ENCODE data around the gene MEIOB.
"Not testable (repeated sequence)": the region's sequence is repeated elsewhere in the genome, so short reads cannot be mapped to it uniquely, and the experiment has no call there.

Gene MEIOB

DNA sequence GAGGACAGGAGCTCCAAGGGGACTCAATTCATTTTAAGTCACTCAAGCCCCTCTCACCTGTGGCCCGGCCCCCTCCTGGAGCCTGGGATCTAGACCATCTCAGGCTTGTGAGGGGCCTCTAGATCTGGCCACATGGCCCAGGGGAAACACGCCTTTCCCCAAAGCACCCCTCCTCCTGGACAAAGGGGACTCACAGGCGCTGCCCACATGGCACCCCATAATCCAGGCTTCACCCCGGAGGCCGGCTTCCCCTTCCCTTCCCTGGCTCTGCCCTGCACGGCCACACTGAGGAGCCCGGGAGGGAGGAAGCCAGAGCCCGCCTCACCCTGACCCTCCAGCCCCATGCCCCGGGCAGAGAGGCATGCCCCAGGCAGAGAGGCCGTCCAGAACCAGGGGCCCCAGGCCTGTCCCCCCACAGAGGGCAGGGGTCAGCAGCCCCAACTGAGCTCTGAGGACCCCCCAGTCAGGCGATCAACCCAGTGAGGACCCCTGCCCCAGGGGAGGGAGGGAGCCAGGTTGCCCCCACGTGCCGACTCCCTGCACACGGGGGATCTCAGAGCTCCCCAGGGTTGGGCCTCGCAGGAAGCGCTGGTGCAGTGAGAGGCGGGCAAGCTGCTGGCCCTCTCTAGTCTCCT is 35.4 kb upstream of the MEIOB start:
- DNase-seq = no peak

DNA sequence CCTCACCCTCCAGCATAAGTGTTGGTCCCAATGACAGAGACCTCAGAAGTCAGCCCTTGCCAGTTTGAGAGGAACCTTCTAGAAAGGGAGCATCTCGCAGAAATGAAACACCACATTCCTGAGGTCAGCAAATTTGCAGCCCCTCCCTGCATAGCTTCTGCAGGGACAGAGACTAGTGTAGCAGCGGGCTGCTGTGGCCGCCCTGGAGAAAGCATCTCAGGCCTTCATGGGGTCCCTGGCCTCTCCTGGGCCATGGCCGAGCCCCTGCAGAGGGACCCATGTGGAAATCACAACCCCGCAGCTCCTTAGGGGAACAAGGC is 34.8 kb upstream of the MEIOB start:
- DNase-seq = no peak

GRCh38 chr16:1906055-1906845 is 34.3 kb upstream of the MEIOB start:
- DNase-seq = no peak

DNA sequence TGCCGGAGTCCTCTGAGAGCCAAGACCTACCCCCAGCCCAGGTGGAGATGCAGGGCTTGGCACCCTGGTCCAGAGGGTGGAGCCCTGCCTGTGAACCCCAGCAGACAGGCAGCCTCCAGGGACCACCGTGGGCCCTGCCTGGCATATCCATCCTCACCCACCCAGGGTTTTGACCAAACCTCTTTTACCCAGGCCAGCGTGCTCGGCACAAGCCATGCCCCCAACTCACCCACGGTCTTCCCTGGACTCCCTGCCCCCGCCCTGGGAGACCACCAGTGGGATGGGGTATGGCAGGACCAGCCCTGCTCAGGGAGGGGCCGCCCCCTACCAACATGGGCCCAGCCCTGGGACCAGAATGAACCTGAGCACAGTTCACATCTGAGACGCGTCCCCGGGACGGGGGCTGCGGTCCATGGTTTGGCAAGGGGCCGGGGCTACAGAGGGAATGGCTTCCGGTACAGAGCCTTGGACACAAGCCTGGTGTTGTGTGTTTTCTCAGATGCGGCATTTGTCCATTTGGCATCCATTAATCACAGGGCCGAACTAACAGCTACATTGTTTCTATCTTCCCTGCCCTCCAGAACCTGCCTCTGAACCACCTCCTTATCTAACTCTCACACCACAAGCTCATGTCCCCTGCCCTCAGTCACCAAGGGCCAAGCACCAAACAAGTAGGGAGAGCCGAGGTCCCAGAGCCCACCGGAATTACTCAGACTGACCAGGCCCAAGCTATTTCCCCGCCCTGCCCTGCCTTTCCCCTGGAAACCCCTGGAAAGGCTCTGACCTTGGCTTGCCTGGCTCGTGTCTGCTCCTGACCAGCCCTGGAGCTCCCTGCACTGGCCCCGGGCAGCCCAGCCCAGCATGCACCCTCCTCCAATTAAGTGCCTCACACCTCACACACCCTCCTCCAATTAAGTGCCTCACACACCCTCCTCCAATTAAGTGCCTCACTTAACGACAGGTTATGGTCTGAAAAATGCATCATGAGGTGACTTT is 32.2 kb upstream of the MEIOB start:
- DNase-seq = no peak

DNA sequence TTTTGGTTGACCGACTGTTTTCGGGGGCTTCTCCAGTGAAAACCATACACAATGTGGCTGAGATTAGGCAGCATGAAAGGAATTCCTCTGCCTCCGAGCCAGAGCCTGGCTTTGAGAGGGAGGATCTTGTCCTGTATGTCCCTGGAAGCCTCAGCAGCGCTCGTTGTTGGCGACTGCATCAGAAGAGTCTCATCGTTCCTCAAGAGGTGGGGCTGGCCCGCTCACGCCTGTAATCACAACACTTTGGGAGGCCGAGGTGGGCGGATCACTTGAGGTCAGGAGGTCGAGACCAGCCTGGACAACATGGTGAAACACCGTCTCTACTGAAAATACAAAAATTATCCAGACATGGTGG is 31.2 kb upstream of the MEIOB start:
- DNase-seq = no peak

DNA sequence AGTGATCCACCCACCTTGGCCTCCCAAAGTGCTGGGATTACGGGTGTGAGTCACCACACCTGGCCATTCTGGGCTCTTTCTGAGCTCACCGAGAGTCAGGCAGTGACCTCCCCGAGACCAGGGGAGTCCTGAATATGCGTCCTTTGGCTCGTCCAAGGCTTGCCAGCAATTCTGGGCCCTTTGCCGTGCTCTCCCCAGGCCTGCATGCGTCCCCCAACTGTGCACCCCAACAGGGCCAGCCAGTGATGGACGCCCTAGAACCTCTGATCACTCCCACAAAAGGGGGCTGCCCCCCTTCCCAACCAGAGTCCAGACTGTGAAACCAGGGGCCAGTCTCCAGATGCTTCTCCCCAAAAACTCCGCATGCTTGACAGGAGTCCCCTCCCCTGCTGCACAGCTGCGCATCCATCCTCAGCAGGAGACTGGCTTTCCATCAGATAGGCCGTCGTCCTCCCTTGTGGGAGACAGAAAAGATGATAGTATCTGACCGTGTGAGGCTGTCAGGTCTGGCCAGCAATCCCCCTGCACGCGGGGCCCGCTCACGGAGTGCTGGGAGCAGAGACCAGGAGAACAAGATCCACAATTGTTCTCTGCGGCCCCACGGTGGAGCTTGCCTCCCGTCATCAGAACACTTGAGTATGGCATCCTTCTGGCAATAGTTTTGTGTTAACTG is 30.7 kb upstream of the MEIOB start:
- DNase-seq = no peak

- DNase-seq = no peak
Observed at GRCh38 chr16:1900452-1900774, 28.4 kb upstream of the MEIOB start.

DNA sequence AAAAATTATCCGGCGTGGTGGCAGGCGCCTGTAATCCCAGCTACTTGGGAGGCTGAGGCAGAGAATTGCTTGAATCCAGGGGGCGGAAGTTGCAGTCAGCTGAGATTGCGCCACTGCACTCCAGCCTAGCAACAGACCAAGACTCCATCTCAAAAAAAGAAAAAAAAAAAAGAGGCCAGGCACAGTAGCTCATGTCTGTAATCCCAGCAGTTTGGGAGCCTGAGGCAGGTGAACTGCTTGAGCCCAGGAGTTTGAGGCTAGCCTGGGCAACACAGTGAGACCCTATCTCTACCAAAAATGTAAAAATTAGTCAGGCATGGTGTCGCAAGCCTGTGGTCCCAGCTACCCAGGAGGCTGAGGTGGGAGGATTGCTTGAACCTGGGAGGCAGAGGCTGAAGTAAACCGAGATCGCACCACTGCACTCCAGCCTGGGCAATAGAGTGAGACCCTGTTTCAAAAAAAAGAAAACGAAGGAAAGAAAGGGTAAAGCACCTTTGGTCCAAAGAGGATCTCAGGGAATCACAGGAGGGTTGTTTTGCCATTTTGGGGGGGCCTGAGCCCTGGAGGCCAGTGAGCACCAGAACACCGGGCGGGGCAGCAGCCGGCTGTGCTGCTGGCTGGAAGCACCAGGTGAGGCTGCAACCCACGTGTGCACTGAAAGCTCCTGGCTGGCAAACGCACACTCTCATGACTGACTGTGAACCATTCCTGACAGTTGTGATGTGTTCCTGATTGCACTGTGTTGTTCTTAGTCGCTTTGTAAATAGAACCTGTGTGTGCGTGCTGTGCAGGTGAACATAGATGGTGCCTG is 27.9 kb upstream of the MEIOB start:
- no peak for DNase-seq

GRCh38 chr16:1897692-1898091 is 25.7 kb upstream of the MEIOB start:
- DNase-seq = not testable (repeated sequence)

GRCh38 chr16:1895949-1896675 is 24.1 kb upstream of the MEIOB start:
- no peak for DNase-seq

- no peak for DNase-seq
Observed at GRCh38 chr16:1895068-1895467, 23.1 kb upstream of the MEIOB start.

DNA sequence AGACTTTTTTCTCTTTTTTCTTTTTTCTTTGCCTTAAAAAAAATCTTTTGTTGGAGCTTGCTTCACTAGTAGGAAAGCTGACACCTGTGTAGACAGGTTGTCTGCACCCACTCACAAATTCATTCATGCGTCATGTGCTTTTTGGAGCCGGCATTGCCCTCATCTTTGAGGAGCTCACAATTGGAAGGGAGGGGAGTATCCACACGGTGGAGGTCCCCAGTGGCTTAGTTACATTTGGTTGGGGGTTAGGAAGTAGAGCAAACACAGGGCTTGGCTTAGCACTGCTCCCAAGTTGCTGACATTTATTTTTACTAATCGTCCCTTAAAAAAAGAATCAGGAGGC is 18.7 kb upstream of the MEIOB start:
- DNase-seq = no peak

DNA sequence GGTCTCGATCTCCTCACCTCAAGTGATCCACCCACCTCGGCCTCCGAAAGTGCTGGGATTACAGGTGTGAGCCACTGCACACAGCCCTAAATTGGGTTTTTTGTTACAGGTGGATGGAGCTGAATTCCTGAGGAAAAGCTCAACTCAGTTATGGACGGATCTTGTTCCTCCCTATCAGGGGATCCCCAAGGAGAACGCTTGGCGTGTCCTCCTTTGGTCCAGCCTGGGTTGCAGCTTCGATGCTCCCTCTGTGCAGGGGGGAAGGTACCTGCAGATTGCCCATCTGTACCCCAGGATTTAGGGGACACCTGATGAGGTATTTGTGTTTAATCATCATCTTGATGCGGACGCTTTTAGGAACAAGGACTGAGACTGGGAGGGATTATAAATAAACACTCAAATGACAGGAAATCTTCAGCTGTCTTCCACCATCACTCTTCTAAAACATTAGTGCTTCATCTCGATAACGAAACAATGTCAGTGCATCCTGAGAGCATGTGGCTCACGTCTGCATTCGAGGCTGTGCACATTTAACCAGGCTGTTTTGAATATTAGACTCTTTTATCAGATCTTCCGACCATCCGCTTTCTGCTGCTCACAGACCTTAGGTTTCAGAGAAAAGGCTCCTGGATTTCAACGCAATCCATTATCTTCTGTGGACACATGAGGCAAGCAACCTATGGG is 18.2 kb upstream of the MEIOB start:
- DNase-seq = no peak

- no peak for DNase-seq
Observed at GRCh38 chr16:1887711-1888354, 15.9 kb upstream of the MEIOB start.

DNA sequence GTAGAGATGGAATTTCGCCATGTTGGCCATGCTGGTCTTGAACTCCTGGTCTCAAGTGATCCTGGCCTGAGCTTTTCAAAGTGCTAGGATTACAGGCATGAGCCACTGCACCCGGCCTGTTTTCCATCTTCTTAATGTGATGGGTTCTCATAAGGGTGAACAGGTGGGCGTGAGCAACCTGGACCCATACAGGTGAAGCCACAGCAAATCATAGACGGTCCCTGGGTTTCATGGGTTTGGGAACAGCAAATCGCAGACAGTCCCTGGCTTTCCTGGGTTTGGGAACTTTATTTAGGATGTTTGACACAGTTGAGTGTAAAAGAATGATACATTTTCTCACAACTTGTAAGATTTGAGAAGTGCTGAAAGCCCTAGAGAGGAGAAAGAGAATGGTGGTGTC is 12.9 kb upstream of the MEIOB start:
- no peak for DNase-seq

DNA sequence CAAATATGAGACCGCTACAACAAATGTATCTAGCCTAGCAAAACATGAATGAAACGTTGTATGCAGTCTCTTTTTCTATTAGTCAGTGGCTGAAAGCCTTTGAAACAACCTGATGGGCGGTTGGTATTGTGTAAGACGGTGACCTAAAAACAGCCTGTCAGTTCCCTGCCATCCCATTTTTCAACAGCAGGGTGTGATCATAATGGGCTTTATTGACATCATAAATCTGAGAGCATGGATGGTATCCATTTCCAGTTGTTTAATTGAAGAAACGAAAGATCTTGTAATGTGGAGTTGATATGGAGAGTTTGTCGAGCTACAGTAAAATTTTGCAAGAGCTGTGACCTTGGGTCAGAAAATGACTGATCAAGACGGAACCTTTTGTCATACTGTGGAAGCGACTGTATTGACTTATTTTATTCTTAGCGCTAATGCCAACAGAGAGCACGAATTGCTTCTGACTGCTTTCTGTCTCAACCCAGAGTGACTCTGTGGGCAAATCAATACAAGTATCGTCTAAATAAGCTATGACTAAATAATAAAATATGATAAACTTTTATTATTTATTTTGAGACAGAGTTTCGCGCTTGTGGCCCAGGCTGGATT is 12.3 kb upstream of the MEIOB start:
- peak; percentile 11 for DNase-seq

GRCh38 chr16:1881172-1881571 is 9.2 kb upstream of the MEIOB start:
- not testable (repeated sequence) for DNase-seq

DNA sequence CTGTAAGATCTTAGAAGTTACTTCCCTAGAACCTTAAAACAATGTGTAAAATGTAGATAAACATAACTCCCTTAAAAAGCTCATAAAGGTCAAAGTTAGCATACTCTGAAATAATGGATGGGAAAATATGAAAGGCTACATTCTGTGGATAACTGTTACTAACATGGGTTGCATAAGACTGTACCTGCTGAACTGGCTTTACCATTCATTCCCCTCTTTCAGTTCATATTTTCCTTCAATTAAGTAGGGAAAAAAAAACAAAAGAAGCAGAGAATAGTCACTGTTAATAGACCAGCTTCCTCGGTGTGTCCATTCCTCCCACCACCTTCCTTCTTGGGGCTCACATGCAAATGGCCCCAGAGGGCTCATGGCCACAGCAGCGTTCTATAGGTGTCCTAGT is 7.5 kb upstream of the MEIOB start:
- DNase-seq = no peak

DNA sequence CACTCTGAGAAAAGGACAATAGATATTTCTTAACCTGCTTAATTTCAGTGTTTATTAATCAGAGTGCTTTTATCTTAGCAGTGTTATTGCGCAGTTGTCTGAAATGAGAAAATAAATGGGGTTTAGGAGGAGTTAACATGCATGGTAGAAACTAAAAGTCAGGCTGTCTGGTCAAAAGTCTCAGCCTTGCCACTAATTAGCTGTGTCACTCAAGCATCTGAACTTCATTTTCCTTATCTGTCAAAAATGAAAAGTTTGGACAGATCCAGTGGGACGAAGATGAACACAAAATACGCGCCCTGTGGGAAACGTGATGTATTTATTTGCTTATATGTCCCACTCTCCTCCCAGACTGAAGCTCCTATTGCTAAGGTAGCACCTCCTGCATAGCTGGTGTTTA is 6.3 kb upstream of the MEIOB start:
- DNase-seq = no peak

DNA sequence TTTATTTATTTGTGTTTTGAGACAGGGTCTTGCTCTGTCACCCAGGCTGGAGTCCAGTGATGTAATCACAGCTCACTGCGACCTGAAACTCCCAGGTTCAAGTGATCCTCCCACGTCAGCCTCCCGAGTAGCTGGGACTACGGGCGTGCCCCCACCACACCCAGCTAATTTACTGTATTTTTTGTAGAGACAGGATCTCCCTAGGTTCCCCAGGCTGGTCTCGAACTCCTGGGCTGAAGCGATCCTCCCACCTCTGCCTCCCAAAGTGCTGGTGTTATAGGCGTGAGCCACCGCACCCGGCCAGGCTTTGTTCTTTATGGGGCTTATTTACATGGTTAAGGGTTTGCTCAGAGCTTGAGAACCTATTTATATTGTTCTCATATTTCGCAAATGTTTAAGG is 5.8 kb upstream of the MEIOB start:
- DNase-seq = no peak

Measured in EL (cell line).